DND-41 (cell line): ENCODE measurements around the gene HRAS.
A peak's percentile ranks its signal among the peaks of the same experiment; 100 is the strongest.

Experiments
- ATAC-seq: fragments of 200-7000 bp; cut with Tn5 transposase; 3 replicates; pipeline ENCODE4 v1.9.1; 2021; ENCODE audit warnings: low read depth; ENCODE audit not compliant: insufficient read depth
- DNase-seq: peaks from one replicate; pipeline ENCODE4 v3.0.0-alpha.2; 2020
- H2AFZ ChIP-seq: 2 replicates; pipeline ENCODE4 v1.6.0; 2012; ENCODE audit warnings: low read depth, low read length
- H3K27ac ChIP-seq: 2 replicates; pipeline ENCODE4 v1.5.1; 2012; ENCODE audit warnings: low read length, inconsistent platforms
- H3K27me3 ChIP-seq: fragments of 200-600 bp; sonication (generic); 2 replicates; pipeline ENCODE4 v1.6.0; 2012; ENCODE audit warnings: low read length, mild to moderate bottlenecking, inconsistent platforms; ENCODE audit not compliant: insufficient read depth, poor library complexity
- H3K36me3 ChIP-seq: 2 replicates; pipeline ENCODE4 v1.5.1; 2012; ENCODE audit warnings: low read length, inconsistent platforms; ENCODE audit not compliant: insufficient read depth
- H3K4me1 ChIP-seq: 2 replicates; pipeline ENCODE4 v1.5.1; 2012; ENCODE audit warnings: mild to moderate bottlenecking, low read length; ENCODE audit not compliant: insufficient read depth
- H3K4me2 ChIP-seq: 2 replicates; pipeline ENCODE4 v1.6.0; 2012; ENCODE audit warnings: mild to moderate bottlenecking, moderate library complexity, low read length, inconsistent platforms; ENCODE audit not compliant: insufficient read depth
- H3K4me3 ChIP-seq, 2 experiments: fragments of 200-600 bp in 1 of 2; shearing (Covaris generic) in 1 of 2; 2 replicates each; pipeline ENCODE4 v1.5.1; 2012 to 2016; ENCODE audit warnings: inconsistent platforms in 2 of 2, low read length in 2 of 2, mild to moderate bottlenecking in 2 of 2, low read depth in 1 of 2, moderate library complexity in 1 of 2
- H3K79me2 ChIP-seq: 2 replicates; pipeline ENCODE4 v1.6.0; 2012; ENCODE audit warnings: low read length, inconsistent platforms; ENCODE audit not compliant: insufficient read depth
- H3K9ac ChIP-seq: 2 replicates; pipeline ENCODE4 v1.6.0; 2012; ENCODE audit warnings: low read depth, mild to moderate bottlenecking, inconsistent platforms, low read length, moderate library complexity
- H3K9me3 ChIP-seq: 2 replicates; pipeline ENCODE4 v1.5.1; 2012; ENCODE audit warnings: low read length, moderate library complexity, mild to moderate bottlenecking, inconsistent platforms; ENCODE audit not compliant: insufficient read depth, severe bottlenecking
- H4K20me1 ChIP-seq: 2 replicates; pipeline ENCODE4 v1.6.0; 2012; ENCODE audit warnings: low read length; ENCODE audit not compliant: insufficient read depth
- CTCF ChIP-seq: IDR thresholded peaks from 2 replicates; pipeline ENCODE4 v1.5.1; 2012; ENCODE audit warnings: borderline replicate concordance, low read length, moderate library complexity, mild to moderate bottlenecking; ENCODE audit not compliant: poor library complexity, severe bottlenecking; ENCODE audit errors: extremely low read depth
- EZH2 ChIP-seq: IDR thresholded peaks from 3 replicates; pipeline ENCODE4 v1.6.1; 2012; ENCODE audit warnings: borderline replicate concordance, low read depth, mild to moderate bottlenecking, moderate library complexity, low read length, inconsistent platforms; ENCODE audit not compliant: severe bottlenecking

Gene HRAS

GRCh38 chr11:569158-569885, 33.9 kb upstream of the HRAS start:
- H3K4me3 ChIP-seq: peak overlapping the region; percentile 59 to 76
- peak overlapping the region; percentile 96 for H3K9ac ChIP-seq
- H2AFZ ChIP-seq: peak overlapping the region; percentile 70; the same call in 1 of the 2 replicates
- ATAC-seq (no peak), DNase-seq (no peak)
- H3K27ac ChIP-seq: peak overlapping the region; percentile 64
- peaks cover 25% of the 10 kb centered on the region; the same call in 1 of the 2 replicates for H3K36me3 ChIP-seq
- H3K4me2 ChIP-seq: peak overlapping the region; percentile 88
- peaks cover 34% of the 10 kb centered on the region for H3K4me1 ChIP-seq
- TF ChIP-seq CTCF (no peak), EZH2 (no peak)
- H3K79me2 ChIP-seq: peaks cover 13% of the 10 kb centered on the region; the same call in 1 of the 2 replicates
- no peaks in the 10 kb centered on the region for H3K27me3 ChIP-seq
- no peaks in the 10 kb centered on the region for H3K9me3 ChIP-seq
- H4K20me1 ChIP-seq: peaks cover 14% of the 10 kb centered on the region

GRCh38 chr11:568306-569157, 33.2 kb upstream of the HRAS start:
- Histone ChIP-seq H3K9ac (peak overlapping the region; percentile 96), H3K4me1 (peaks cover 34% of the 10 kb centered on the region), H3K4me2 (peak overlapping the region; percentile 88), H3K27ac (peak overlapping the region; percentile 64), H3K4me3 (peak overlapping the region; percentile 59 to 76), H2AFZ (peak overlapping the region; percentile 70; the same call in 1 of the 2 replicates), H3K9me3 (no peaks in the 10 kb centered on the region), H3K79me2 (peaks cover 13% of the 10 kb centered on the region; the same call in 1 of the 2 replicates), H4K20me1 (peaks cover 21% of the 10 kb centered on the region), H3K27me3 (no peaks in the 10 kb centered on the region), H3K36me3 (peaks cover 30% of the 10 kb centered on the region)
- TF ChIP-seq CTCF (no peak), EZH2 (no peak)
- ATAC-seq: peak; percentile 93
- DNase-seq: peak; percentile 97

GRCh38 chr11:567629-568292, 32.4 kb upstream of the HRAS start:
- peak overlapping the region; percentile 96 for H3K9ac ChIP-seq

More at GRCh38 chr11:567629-568292, 32.4 kb upstream of the HRAS start:
- peak overlapping the region; percentile 43; the same call in 1 of the 2 replicates for H2AFZ ChIP-seq
- H3K9me3 ChIP-seq: no peaks in the 10 kb centered on the region
- DNase-seq (no peak), ATAC-seq (no peak; the same call in 2 of the 3 replicates)
- H3K4me2 ChIP-seq: peak overlapping the region; percentile 88
- peaks cover 28% of the 10 kb centered on the region for H4K20me1 ChIP-seq
- no peaks in the 10 kb centered on the region for H3K27me3 ChIP-seq
- H3K79me2 ChIP-seq: peaks cover 13% of the 10 kb centered on the region; the same call in 1 of the 2 replicates
- peak overlapping the region; percentile 40; the same call in 1 of the 2 replicates for H3K27ac ChIP-seq
- peaks cover 38% of the 10 kb centered on the region for H3K36me3 ChIP-seq
- H3K4me1 ChIP-seq: peaks cover 35% of the 10 kb centered on the region
- TF ChIP-seq CTCF (no peak), EZH2 (no peak)
- peak overlapping the region; percentile 33 to 76 for H3K4me3 ChIP-seq
